GM12864 (cell line): Measurements from ENCODE around the gene IRF2.

ENCODE experiments used
- DNase-seq: peaks from one replicate; pipeline ENCODE4 v3.0.0-alpha.2; 2011; ENCODE audit warnings: low read depth
- H3K4me3 ChIP-seq: 2 replicates; pipeline ENCODE4 v1.5.1; 2011; ENCODE audit warnings: mild to moderate bottlenecking, low read depth, low read length, control low read depth
- TF ChIP-seq, protein P1 (sequence below): IDR thresholded peaks from 2 replicates; pipeline ENCODE4 v1.5.1; 2011; ENCODE audit warnings: low read depth, mild to moderate bottlenecking, moderate library complexity, low read length, control low read depth, inconsistent platforms; ENCODE audit errors: missing control alignments

Gene IRF2

DNA sequence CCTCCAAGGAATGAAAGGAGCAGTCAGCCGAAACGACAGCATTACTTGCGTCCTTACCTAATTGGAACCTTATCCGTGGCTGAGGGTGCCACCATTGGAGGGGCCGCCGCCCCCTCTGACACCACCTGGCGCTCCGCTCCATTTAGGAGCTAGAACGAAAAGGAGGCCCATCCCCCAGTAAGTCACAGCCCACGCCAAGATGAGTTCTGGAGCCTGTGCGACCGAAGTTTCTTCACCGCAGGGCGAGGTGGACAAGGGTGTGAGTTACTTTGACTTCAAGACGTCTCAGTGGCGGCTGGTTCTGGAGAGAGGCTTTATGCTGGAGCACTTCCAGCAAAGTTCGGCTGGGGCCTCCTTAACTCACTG, 729 bp upstream of the IRF2 start:
- peak overlapping the region; percentile 75 for H3K4me3 ChIP-seq
- TF ChIP-seq, protein P1, sequence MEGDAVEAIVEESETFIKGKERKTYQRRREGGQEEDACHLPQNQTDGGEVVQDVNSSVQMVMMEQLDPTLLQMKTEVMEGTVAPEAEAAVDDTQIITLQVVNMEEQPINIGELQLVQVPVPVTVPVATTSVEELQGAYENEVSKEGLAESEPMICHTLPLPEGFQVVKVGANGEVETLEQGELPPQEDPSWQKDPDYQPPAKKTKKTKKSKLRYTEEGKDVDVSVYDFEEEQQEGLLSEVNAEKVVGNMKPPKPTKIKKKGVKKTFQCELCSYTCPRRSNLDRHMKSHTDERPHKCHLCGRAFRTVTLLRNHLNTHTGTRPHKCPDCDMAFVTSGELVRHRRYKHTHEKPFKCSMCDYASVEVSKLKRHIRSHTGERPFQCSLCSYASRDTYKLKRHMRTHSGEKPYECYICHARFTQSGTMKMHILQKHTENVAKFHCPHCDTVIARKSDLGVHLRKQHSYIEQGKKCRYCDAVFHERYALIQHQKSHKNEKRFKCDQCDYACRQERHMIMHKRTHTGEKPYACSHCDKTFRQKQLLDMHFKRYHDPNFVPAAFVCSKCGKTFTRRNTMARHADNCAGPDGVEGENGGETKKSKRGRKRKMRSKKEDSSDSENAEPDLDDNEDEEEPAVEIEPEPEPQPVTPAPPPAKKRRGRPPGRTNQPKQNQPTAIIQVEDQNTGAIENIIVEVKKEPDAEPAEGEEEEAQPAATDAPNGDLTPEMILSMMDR, result no peak
- no peak for DNase-seq

DNA sequence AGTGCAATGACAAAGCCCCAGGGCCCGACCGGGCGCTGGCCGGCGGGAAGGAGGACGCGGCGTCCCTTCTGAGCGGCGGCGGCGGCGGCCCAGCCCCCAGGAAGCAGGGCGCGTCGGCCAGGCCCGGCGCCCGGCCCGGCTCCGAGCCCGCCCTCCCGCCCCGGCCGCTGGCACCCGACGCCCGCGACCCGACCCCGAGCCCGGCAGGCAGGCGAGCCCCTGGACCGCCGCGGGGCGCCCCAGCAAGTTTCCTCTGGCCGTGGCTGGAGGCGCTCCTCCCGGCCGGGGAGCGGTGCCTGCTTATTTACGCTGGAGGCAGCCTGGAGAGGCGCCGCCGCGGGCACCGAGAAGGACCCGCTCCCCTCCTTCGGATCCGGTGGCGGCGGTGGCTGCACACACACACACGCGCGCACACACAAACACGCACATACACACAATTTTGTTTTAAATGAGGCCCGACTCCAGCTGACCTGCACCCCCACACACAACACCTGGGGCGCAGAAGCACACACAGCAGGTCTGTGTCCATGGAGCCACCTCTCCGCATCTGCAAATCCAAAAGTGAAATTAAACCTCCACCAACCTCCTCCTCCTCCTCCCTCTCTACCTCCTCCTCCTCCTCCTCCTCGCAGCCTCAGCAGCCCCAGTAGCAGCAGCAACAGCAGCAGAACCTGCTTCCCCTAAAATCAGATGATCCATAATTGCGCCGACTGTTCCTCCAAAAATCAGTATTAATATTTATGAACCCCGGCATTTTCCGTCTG, 669 bp downstream of the IRF2 start:
- H3K4me3 ChIP-seq, result peak overlapping the region; percentile 84
- DNase-seq, result no peak
- TF ChIP-seq, protein P1, result no peak

DNA sequence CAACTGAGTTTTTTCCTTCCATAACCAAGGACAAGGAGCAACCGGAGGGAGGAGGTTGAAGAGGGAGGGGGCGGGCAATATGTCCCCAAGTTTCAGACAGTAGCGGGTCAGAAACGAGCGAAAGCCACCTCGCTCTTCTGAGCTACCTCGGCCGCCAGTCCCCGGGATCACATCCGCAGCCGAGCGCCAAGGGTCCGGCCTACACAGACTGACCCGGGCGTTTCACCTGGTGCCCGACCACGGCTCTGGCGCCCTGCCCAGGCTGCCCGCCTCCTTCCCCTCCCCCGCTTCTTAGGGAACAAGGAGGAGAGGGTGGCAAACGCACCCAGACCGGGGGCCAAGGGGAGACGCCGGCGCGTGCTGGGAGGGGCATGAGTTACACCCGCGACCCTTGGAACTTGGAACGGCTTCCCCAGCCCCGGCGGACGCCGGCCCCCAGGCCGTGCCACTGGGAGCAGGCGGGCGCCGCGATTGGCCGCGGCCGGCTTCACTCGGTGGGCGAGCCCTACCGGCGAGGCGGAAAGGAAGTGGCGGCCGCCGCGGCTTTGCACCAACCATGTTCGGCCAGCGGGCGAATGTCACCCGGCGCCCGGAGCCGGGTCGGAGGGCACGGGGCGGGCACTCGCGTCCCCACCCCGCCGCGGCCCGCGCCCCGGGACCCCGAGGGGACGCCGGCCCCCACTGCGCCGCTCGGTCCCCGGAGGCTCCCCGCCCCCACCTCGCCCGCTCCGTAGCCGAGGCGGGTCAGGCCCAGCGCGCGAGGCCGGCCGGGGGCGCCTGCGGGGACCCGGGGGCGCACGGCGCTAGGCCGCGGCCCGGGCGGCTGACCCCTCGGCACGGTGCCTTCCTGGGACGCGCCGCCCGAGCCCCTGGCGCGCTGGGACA, 1.5 kb downstream of the IRF2 start:
- TF ChIP-seq, protein P1, result no peak
- no peak for DNase-seq

DNA sequence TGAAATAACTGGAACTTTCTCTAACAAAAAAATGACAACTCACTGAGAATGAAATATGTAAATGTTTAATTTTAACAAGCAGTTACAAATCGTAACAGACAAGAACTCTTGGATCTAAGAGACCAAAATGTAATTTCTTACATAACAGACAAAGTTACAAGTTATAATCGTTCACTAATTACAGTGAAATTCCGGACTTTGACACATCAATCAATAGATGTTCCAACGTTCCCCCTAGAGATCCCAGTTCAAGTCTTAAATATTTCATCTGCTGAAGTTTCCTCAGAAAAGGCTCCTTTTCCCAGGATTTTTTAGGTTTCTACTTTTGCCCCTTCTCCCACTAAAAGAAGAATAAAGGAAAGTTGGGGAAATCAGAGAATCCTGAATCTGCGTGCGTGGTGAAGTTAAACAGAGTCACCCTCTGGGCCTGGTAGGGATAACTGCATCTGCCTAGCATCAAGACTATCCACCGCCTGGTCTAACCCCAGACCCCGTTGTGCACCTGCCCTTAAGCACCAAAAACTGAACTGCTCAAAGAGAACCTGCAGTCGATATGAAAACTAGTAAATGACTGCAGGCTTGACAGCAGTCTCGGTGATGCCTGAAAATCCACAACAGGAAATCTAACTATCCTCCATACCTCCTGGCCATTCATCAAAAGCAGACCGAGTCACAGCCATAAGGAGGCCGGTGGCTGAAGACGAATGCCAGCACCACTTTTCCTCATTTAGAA, 2.3 kb downstream of the IRF2 start:
- TF ChIP-seq, protein P1, result no peak
- H3K4me3 ChIP-seq, result peak overlapping the region; percentile 84
- DNase-seq, result peak; percentile 60

More for the DNA sequence above, 1.5 kb downstream of the IRF2 start:
- peak overlapping the region; percentile 84 for H3K4me3 ChIP-seq

DNA sequence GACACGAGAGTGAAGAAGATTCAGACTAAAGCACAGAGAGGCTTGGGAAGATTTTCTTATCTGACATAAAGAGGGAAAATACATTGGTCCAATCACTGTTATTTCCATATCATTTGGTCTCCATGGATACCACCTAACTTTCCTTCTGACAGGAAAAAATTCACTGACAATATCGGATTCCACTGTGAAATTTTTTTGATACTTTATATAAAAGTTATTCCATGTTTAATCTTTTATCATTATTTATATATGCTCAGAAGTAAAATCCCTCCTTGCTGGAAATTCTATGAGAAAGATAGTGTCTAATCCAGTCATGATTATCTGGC, 3.6 kb downstream of the IRF2 start:
- H3K4me3 ChIP-seq, result no peak overlapping the region; the same call in 1 of the 2 replicates
- TF ChIP-seq, protein P1, result no peak
- DNase-seq, result no peak

DNA sequence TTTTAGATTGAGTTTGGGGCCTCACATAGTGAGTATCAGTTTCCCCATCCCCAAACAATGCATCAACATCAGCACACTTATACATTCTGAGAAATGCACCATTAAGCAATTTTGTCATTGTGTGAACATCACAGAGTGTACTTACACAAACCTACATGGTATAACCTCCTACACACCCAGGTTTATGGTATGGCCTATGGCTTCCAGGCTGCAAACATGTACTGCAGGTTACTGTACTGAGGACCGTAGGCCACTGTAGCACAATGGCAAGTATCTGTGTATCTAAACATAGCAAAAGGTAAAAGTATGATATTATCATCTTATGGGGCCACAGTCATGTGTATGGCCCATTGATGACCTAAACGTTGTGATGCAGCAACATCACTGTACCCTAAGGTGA, 7.7 kb downstream of the IRF2 start:
- DNase-seq, result no peak
- TF ChIP-seq, protein P1, result no peak

More for the DNA sequence above, 7.7 kb downstream of the IRF2 start:
- no peak overlapping the region for H3K4me3 ChIP-seq
